ENCODE data around the gene SAMD4A. TPM values are rescaled to one million over a fixed set of nuclear protein-coding genes. Genes with fewer than 3 reads are reported as not detected.

SAMD4A gene
- total and polyA plus RNA-seq, 7 experiments from 2014 or later: 0.73 to 5.7 (median 1.7) TPM; not detected in 2

DNA sequence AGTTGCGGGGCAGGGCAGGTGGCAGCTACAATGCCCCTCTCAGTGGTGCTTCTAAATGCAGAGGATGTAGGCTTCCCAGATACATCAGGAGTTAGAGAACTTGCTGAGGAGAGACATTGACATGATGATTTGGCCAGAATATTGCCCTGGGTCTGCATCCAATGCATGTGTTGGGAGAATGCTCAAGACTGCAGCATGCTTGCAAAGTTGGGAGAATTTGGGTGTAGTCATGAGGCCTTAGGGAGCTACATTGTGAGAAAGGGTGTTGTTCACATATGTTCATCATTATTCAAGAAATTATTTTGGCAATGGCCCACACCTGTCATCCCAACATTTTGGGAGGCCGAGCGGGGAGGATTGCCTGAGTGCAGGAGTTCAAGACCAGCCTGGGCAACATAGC, 149.9 kb downstream of the SAMD4A start:
- Histone ChIP-seq H3K4me3 (ENCODE audit: low read length) (no peak overlapping the region), H3K4me1 (ENCODE audit: control insufficient read depth in 2 of 2, insufficient read depth in 2 of 2, low read length in 2 of 2) (no peaks in the 10 kb centered on the region), H3K27me3 (ENCODE audit: control insufficient read depth in 2 of 2, insufficient read depth in 2 of 2, low read length in 2 of 2) (no peaks in the 10 kb centered on the region), H3K27ac (ENCODE audit: low read depth, low read length) (no peak overlapping the region), H3K9me3 (ENCODE audit: control insufficient read depth in 2 of 3, low read length in 3 of 3) (no peaks in the 10 kb centered on the region), H3K36me3 (ENCODE audit: control insufficient read depth in 2 of 3, insufficient read depth in 3 of 3, low read length in 3 of 3) (no peaks in the 10 kb centered on the region)
- CTCF ChIA-PET: no interaction called here
- peaks cover 0 to 33% (median 10%) of the 10 kb centered on the region in 5 donors for H3K27me3 Mint-ChIP-seq
- ATAC-seq (no peak), DNase-seq (no peak)
- POLR2A ChIA-PET: no interaction called here
- intact Hi-C loops (cut with micrococcal nuclease): no loop called here
- H3K36me3 Mint-ChIP-seq: peaks cover 0 to under 1% (median 0%) of the 10 kb centered on the region in 5 donors
- peaks cover 0 to 6% (median 0%) of the 10 kb centered on the region in 11 donors for H3K9me3 Mint-ChIP-seq
- H3K27ac Mint-ChIP-seq: no peak overlapping the region
- peaks cover under 1 to 18% (median 11%) of the 10 kb centered on the region in 7 donors for H3K4me1 Mint-ChIP-seq
- H3K4me3 Mint-ChIP-seq: no peak overlapping the region

DNA sequence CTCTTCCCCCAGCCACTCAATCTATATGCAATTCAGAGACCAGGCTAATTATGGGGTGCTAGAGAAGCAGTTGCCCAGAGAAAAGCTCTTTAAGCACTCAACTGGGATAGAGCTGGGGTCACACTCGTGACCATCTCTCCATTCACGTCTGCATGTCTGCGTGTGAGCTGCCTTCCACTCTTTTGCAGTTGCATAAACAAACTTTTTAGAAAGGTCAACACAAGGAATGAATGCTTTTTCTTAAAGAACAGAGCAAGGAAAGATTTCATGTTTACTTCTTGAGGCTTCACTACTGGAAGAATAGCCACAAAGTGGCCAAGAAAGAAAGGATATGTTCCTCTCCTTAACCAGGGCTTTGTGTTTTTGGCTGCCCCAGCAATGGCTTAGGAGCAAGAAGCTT, 151.1 kb downstream of the SAMD4A start:
- Mint-ChIP-seq H3K4me3 (no peak overlapping the region), H3K36me3 (no peaks in the 10 kb centered on the region), H3K27ac (no peak overlapping the region), H3K4me1 (peaks cover 0 to 9% (median 0%) of the 10 kb centered on the region in 7 donors), H3K27me3 (peaks cover 0 to 34% (median 10%) of the 10 kb centered on the region in 5 donors), H3K9me3 (peaks cover 0 to 6% (median 0%) of the 10 kb centered on the region in 11 donors)
- Histone ChIP-seq H3K4me3 (ENCODE audit: low read length) (no peak overlapping the region), H3K4me1 (ENCODE audit: control insufficient read depth in 2 of 2, insufficient read depth in 2 of 2, low read length in 2 of 2) (no peaks in the 10 kb centered on the region), H3K27ac (ENCODE audit: low read depth, low read length) (no peak overlapping the region), H3K9me3 (ENCODE audit: control insufficient read depth in 2 of 3, low read length in 3 of 3) (no peaks in the 10 kb centered on the region), H3K36me3 (ENCODE audit: control insufficient read depth in 2 of 3, insufficient read depth in 3 of 3, low read length in 3 of 3) (no peaks in the 10 kb centered on the region), H3K27me3 (ENCODE audit: control insufficient read depth in 2 of 2, insufficient read depth in 2 of 2, low read length in 2 of 2) (no peaks in the 10 kb centered on the region)
- ATAC-seq (no peak), DNase-seq (no peak)
- CTCF ChIA-PET: no interaction called here
- POLR2A ChIA-PET: no interaction called here
- intact Hi-C loops (cut with micrococcal nuclease): no loop called here

DNA sequence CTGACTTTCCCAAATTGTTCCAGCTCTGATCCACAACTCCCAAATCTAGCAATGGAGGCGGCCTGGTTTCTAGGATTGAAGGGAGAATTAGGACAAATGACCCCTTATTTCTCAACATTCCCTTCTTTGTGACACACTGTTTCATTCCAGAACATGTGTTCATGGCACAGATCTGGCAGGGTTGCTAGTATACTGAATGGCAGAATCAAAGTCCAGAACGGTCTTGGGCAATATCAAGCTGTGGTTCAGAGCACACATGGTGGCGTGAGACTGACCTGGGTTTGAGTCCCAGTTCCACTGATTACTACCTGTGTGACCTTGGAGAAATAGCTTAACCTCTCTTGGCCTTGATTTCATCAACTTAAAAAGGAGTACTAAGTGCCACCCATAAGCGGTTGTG, 152.5 kb downstream of the SAMD4A start:
- H3K27ac Mint-ChIP-seq: no peak overlapping the region
- H3K9me3 Mint-ChIP-seq: peaks cover 0 to 5% (median 0%) of the 10 kb centered on the region in 11 donors
- Histone ChIP-seq H3K27ac (ENCODE audit: low read depth, low read length) (no peak overlapping the region), H3K4me3 (ENCODE audit: low read length) (no peak overlapping the region), H3K27me3 (ENCODE audit: control insufficient read depth in 2 of 2, insufficient read depth in 2 of 2, low read length in 2 of 2) (no peaks in the 10 kb centered on the region), H3K36me3 (ENCODE audit: control insufficient read depth in 2 of 3, insufficient read depth in 3 of 3, low read length in 3 of 3) (no peaks in the 10 kb centered on the region), H3K9me3 (ENCODE audit: control insufficient read depth in 2 of 3, low read length in 3 of 3) (no peaks in the 10 kb centered on the region), H3K4me1 (ENCODE audit: control insufficient read depth in 2 of 2, insufficient read depth in 2 of 2, low read length in 2 of 2) (no peaks in the 10 kb centered on the region)
- H3K4me3 Mint-ChIP-seq: no peak overlapping the region
- peaks cover 0 to 9% (median 0%) of the 10 kb centered on the region in 7 donors for H3K4me1 Mint-ChIP-seq
- intact Hi-C loops (cut with micrococcal nuclease): no loop called here
- H3K36me3 Mint-ChIP-seq: no peaks in the 10 kb centered on the region
- CTCF ChIA-PET: no interaction called here
- DNase-seq (no peak), ATAC-seq (no peak)
- peaks cover 1 to 40% (median 15%) of the 10 kb centered on the region in 5 donors for H3K27me3 Mint-ChIP-seq
- POLR2A ChIA-PET: interaction anchor here (0.6 kb wide), 1 partner anchor 308 kb away, joined by 3 read pairs; no protein-coding TSS in a partner anchor

DNA sequence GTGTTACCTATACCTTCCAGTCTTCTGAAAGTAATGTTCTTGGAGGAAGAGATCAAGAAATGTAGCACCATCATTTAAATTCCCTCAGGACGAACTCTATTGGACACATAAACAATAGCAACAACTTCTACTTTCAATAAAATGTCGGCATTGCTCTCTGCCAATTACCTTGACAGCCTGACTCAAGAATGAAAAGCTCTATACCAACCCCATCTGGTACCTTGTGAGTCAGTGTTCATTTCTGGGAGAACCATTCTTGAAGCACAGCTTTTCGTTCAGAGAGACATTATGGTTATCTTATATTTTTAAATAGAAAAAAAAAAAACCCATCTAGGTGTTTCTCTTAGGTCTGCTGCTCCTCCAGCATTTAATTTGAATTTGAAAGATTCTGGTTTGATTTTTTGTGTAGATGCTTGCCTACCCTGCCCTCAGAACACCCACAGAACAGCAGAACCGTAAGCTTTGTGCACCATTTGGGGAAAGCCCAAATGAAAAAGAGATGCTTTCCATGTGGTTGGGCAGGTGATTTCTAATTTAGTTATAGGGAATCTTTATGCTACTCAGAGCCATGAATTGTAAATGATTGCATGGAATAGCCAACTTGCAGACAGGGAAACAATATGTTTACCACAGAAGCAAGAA, 156.0 kb downstream of the SAMD4A start:
- H3K9me3 ChIP-seq (ENCODE audit: control insufficient read depth in 2 of 3, low read length in 3 of 3): no peaks in the 10 kb centered on the region
- intact Hi-C loops (cut with micrococcal nuclease): loop anchor here in 1 of 2 donors (1.0 kb wide), 1 partner anchor 159 kb away; no protein-coding TSS in a partner anchor
- H3K27me3 ChIP-seq (ENCODE audit: control insufficient read depth in 2 of 2, insufficient read depth in 2 of 2, low read length in 2 of 2): no peaks in the 10 kb centered on the region
- no peak overlapping the region for H3K27ac ChIP-seq (ENCODE audit: low read depth, low read length)
- H3K4me3 ChIP-seq (ENCODE audit: low read length): no peak overlapping the region
- no peaks in the 10 kb centered on the region for H3K36me3 ChIP-seq (ENCODE audit: control insufficient read depth in 2 of 3, insufficient read depth in 3 of 3, low read length in 3 of 3)
- ATAC-seq: no peak
- POLR2A ChIA-PET: interaction anchor here (0.8 kb wide), 1 partner anchor 193 kb away, joined by 3 read pairs; no protein-coding TSS in a partner anchor
- H3K4me1 ChIP-seq (ENCODE audit: control insufficient read depth in 2 of 2, insufficient read depth in 2 of 2, low read length in 2 of 2): no peaks in the 10 kb centered on the region
- no peak for DNase-seq
- Mint-ChIP-seq H3K9me3 (peaks cover 0 to 5% (median 0%) of the 10 kb centered on the region in 11 donors), H3K4me1 (peaks cover 0 to 9% (median 0%) of the 10 kb centered on the region in 7 donors), H3K27ac (no peak overlapping the region), H3K36me3 (no peaks in the 10 kb centered on the region), H3K4me3 (no peak overlapping the region), H3K27me3 (peaks cover 9 to 53% (median 15%) of the 10 kb centered on the region in 5 donors)
- CTCF ChIA-PET: interaction anchor here (1.0 to 1.5 kb wide), 2 partner anchors 8 to 157 kb away, joined by 3 read pairs; no protein-coding TSS in a partner anchor

DNA sequence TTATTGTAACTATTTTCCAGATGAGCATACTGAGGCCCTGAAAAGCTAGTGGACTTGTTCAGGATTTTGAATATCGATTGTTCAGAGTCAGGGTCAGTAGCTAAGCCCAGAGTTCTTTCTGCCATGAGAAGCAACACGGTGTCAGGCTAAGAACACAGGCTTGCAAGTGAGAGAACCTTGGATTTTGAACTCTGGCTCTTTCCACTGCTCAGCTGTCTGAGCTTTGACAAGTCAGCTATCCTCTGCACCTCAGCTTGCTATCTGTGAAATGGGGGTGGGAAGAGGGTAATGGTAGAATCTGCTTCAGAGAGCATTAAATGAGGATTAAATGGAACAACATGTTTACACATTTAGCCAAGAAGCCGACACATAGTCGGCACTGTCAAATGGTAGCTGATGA, 157.2 kb downstream of the SAMD4A start:
- H3K4me1 Mint-ChIP-seq: peaks cover 0 to 16% (median 3%) of the 10 kb centered on the region in 7 donors
- POLR2A ChIA-PET: no interaction called here
- ATAC-seq: no peak

DNA sequence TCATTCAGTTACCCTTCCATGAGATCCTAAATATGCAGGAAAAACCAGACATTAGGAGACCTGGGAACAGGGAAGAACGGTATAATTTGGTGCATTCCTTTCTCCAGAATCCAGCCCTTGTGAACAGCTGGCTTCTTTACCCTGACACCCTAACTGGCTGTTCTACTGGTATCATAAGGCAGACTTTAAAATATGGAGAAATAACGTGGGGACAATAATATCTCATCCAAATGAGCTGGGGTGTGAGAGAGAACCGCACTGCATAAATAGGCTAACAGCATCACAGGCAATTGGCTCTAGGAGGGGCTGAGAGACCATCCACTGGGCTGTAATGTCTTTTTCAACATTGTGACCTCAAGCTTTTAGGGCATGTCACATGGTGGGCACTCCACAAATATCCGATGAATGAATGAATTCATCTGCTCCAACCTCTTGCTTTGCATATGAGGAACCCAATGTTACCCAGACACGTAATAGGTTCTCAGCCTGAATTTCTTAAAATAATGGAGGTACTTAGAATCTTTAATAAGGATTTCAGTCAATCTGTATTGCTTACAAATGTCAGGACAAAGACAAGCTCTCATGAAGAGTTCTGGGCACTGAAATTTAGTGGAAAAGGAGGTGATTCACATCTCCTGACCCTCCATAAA, 157.9 kb downstream of the SAMD4A start:
- Mint-ChIP-seq H3K4me1 (peaks cover 6 to 23% (median 9%) of the 10 kb centered on the region in 7 donors), H3K27ac (no peak overlapping the region), H3K9me3 (peaks cover 0 to 5% (median 0%) of the 10 kb centered on the region in 11 donors), H3K27me3 (peaks cover 9 to 63% (median 19%) of the 10 kb centered on the region in 5 donors), H3K4me3 (no peak overlapping the region), H3K36me3 (no peaks in the 10 kb centered on the region)
- peaks cover 0 to 4% of the 10 kb centered on the region in 2 donors for H3K4me1 ChIP-seq (ENCODE audit: control insufficient read depth in 2 of 2, insufficient read depth in 2 of 2, low read length in 2 of 2)
- H3K4me3 ChIP-seq (ENCODE audit: low read length): no peak overlapping the region
- POLR2A ChIA-PET: no interaction called here
- no peak for ATAC-seq
- intact Hi-C loops (cut with micrococcal nuclease): no loop called here
- no peaks in the 10 kb centered on the region for H3K36me3 ChIP-seq (ENCODE audit: control insufficient read depth in 2 of 3, insufficient read depth in 3 of 3, low read length in 3 of 3)
- H3K27ac ChIP-seq (ENCODE audit: low read depth, low read length): no peak overlapping the region
- H3K27me3 ChIP-seq (ENCODE audit: control insufficient read depth in 2 of 2, insufficient read depth in 2 of 2, low read length in 2 of 2): peaks cover 0 to 3% of the 10 kb centered on the region in 2 donors
- H3K9me3 ChIP-seq (ENCODE audit: control insufficient read depth in 2 of 3, low read length in 3 of 3): no peaks in the 10 kb centered on the region
- CTCF ChIA-PET: interaction anchor here (0.6 kb wide), 1 partner anchor 161 kb away, joined by 4 read pairs; no protein-coding TSS in a partner anchor
- no peak for DNase-seq

More for the DNA sequence above, 157.2 kb downstream of the SAMD4A start:
- no peaks in the 10 kb centered on the region for H3K36me3 Mint-ChIP-seq
- CTCF ChIA-PET: interaction anchor here (1.5 kb wide), 1 partner anchor 158 kb away, joined by 3 read pairs; no protein-coding TSS in a partner anchor
- peaks cover 0 to 5% (median 0%) of the 10 kb centered on the region in 11 donors for H3K9me3 Mint-ChIP-seq
- intact Hi-C loops (cut with micrococcal nuclease): no loop called here
- peaks cover 9 to 62% (median 18%) of the 10 kb centered on the region in 5 donors for H3K27me3 Mint-ChIP-seq
- no peaks in the 10 kb centered on the region for H3K9me3 ChIP-seq (ENCODE audit: control insufficient read depth in 2 of 3, low read length in 3 of 3)
- no peak overlapping the region for H3K4me3 Mint-ChIP-seq
- no peak overlapping the region for H3K27ac Mint-ChIP-seq
- H3K36me3 ChIP-seq (ENCODE audit: control insufficient read depth in 2 of 3, insufficient read depth in 3 of 3, low read length in 3 of 3): no peaks in the 10 kb centered on the region
- DNase-seq: no peak
- H3K27me3 ChIP-seq (ENCODE audit: control insufficient read depth in 2 of 2, insufficient read depth in 2 of 2, low read length in 2 of 2): peaks cover 0 to 3% of the 10 kb centered on the region in 2 donors
- no peaks in the 10 kb centered on the region for H3K4me1 ChIP-seq (ENCODE audit: control insufficient read depth in 2 of 2, insufficient read depth in 2 of 2, low read length in 2 of 2)
- H3K27ac ChIP-seq (ENCODE audit: low read depth, low read length): no peak overlapping the region
- H3K4me3 ChIP-seq (ENCODE audit: low read length): no peak overlapping the region
